Measurements from ENCODE around the gene PTGS1. TPM values are rescaled to one million over a fixed set of nuclear protein-coding genes. Genes with fewer than 3 reads are reported as not detected.
"Not testable (repeated sequence)": the region's sequence is repeated elsewhere in the genome, so short reads cannot be mapped to it uniquely, and the experiment has no call there.

PTGS1 gene
- total RNA-seq, 1 donor from 2014 or later, result 0.23 TPM

GRCh38 chr9:122403381-122404000 lies 32.7 kb downstream of the PTGS1 start:
- H4K20me1 ChIP-seq (ENCODE audit: insufficient read depth, low read length), result no peaks in the 10 kb centered on the region
- Mint-ChIP-seq H3K4me1 (ENCODE audit: low read depth, unreplicated experiment) (peaks cover 10% of the 10 kb centered on the region), H3K36me3 (ENCODE audit: low read depth, unreplicated experiment) (no peaks in the 10 kb centered on the region), H3K9me3 (ENCODE audit: unreplicated experiment) (peaks cover 2% of the 10 kb centered on the region), H3K27ac (ENCODE audit: unreplicated experiment) (no peak overlapping the region), H3K27me3 (ENCODE audit: low read depth, unreplicated experiment) (peaks cover 6% of the 10 kb centered on the region), H3K4me3 (ENCODE audit: unreplicated experiment) (no peak overlapping the region)
- peak overlapping the region; percentile 89 for H3K27ac ChIP-seq (ENCODE audit: low read depth, low read length)
- DNase-seq (ENCODE audit: low read depth), result no peak
- H2AFZ ChIP-seq (ENCODE audit: low read depth, low read length), result no peak overlapping the region
- no peaks in the 10 kb centered on the region for H3K36me3 ChIP-seq (ENCODE audit: insufficient read depth, low read length)
- H3K4me3 ChIP-seq (ENCODE audit: insufficient read depth, low read depth, low read length), result no peak overlapping the region
- FAIRE-seq, result peak; percentile 29
- H3K27me3 ChIP-seq (ENCODE audit: insufficient read depth, low read length), result no peaks in the 10 kb centered on the region
- TF ChIP-seq EZH2 (IDR thresholded peaks at IDR 0.05; ENCODE audit: insufficient read depth, low read length), result no peak
- no peak for TF ChIP-seq CTCF (IDR thresholded peaks at IDR 0.05; ENCODE audit: insufficient read depth, low read depth, low read length)
- peak overlapping the region; percentile 60 for H3K9ac ChIP-seq (ENCODE audit: low read length)
- peak overlapping the region; percentile 43 for H3K4me2 ChIP-seq (ENCODE audit: low read length)
- peaks cover 16% of the 10 kb centered on the region for H3K4me1 ChIP-seq (ENCODE audit: insufficient read depth, low read length)
- H3K9me3 ChIP-seq (ENCODE audit: insufficient read depth, low read depth, low read length), result no peaks in the 10 kb centered on the region
- no peaks in the 10 kb centered on the region for H3K79me2 ChIP-seq (ENCODE audit: insufficient read depth, low read length)

DNA sequence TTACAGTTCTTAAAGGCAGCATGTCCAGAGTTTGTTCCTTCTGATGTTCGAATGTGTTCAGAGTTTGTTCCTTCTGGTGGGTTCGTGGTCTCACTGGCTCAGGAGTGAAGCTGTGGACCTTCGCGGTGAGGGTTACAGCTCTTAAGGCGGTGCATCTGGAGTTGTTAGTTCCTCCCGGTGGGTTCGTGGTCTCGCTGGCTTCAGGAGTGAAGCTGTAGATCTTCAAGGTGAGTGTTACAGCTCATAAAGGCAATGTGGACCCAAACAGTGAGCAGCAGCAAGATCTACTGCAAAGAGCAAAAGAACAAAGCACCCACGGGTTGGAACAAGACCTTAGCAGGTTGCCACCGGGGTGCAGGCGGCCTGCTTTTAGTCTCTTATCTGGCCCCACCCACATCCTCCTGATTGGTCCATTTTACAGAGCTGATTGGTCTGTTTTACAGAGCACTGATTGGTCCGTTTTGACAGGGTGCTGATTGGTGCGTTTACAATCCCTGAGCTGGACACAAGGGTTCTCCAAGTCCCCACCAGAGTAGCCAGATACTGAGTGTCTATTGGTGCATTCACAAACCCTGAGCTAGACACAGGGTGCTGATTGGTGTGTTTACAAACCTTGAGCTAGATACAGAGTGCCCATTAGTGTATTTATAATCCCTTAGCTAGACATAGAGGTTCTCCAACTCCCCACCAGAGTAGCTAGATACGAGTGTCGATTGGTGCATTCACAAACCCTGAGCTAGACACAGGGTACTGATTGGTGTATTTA lies 34.7 kb downstream of the PTGS1 start:
- not testable (repeated sequence) for H3K4me3 ChIP-seq (ENCODE audit: insufficient read depth, low read depth, low read length); H3K27ac ChIP-seq (ENCODE audit: low read depth, low read length); H3K79me2 ChIP-seq (ENCODE audit: insufficient read depth, low read length); H3K4me2 ChIP-seq (ENCODE audit: low read length); H3K36me3 ChIP-seq (ENCODE audit: insufficient read depth, low read length); H4K20me1 ChIP-seq (ENCODE audit: insufficient read depth, low read length); H3K4me3 Mint-ChIP-seq (ENCODE audit: unreplicated experiment); DNase-seq (ENCODE audit: low read depth); H3K27me3 Mint-ChIP-seq (ENCODE audit: low read depth, unreplicated experiment); H2AFZ ChIP-seq (ENCODE audit: low read depth, low read length); H3K9ac ChIP-seq (ENCODE audit: low read length); FAIRE-seq; H3K27me3 ChIP-seq (ENCODE audit: insufficient read depth, low read length); H3K27ac Mint-ChIP-seq (ENCODE audit: unreplicated experiment); H3K9me3 ChIP-seq (ENCODE audit: insufficient read depth, low read depth, low read length); H3K36me3 Mint-ChIP-seq (ENCODE audit: low read depth, unreplicated experiment); H3K4me1 Mint-ChIP-seq (ENCODE audit: low read depth, unreplicated experiment); H3K9me3 Mint-ChIP-seq (ENCODE audit: unreplicated experiment)
- peaks cover 16% of the 10 kb centered on the region for H3K4me1 ChIP-seq (ENCODE audit: insufficient read depth, low read length)

DNA sequence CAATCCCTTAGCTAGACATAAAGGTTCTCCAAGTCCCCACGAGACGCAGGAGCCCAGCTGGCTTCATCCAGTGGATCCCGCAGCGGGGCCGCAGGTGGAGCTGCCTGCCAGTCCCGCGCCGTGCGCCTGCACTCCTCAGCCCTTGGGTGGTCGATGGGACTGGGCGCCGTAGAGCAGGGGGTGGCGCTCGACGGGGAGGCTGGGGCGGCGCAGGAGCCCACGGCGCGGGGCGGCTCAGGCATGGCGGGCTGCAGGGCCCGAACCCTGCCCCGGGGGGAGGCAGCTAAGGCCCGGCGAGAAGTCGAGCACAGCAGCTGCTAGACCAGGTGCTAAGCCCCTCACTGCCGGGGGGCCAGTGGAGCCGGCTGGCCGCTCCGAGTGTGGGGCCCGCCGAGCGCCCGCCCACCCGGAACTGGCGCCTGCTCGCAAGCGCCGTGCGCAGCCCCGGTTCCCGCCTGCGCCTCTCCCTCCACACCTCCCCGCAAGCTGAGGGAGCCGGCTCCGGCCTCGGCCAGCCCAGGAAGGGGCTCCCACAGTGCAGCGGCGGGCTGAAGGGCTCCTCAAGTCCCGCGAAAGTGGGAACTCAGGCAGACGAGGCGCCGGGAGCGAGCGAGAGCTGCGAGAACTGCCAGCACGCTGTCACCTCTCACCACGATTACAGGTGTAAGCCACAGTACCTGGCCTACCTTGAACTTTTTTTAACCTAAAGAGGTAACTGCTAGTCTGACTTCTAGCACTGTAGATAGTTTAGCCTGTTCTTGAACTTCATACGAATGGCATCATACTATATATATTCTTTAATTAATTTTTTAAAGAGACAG lies 35.5 kb downstream of the PTGS1 start:
- no peak for FAIRE-seq
- H3K36me3 Mint-ChIP-seq (ENCODE audit: low read depth, unreplicated experiment), result no peaks in the 10 kb centered on the region
- H3K27ac Mint-ChIP-seq (ENCODE audit: unreplicated experiment), result no peak overlapping the region
- Histone ChIP-seq H3K4me2 (ENCODE audit: low read length) (no peak overlapping the region), H2AFZ (ENCODE audit: low read depth, low read length) (no peak overlapping the region), H3K9ac (ENCODE audit: low read length) (no peak overlapping the region), H3K9me3 (ENCODE audit: insufficient read depth, low read depth, low read length) (no peaks in the 10 kb centered on the region), H3K79me2 (ENCODE audit: insufficient read depth, low read length) (no peaks in the 10 kb centered on the region), H3K4me1 (ENCODE audit: insufficient read depth, low read length) (peaks cover 16% of the 10 kb centered on the region), H3K27ac (ENCODE audit: low read depth, low read length) (no peak overlapping the region), H4K20me1 (ENCODE audit: insufficient read depth, low read length) (no peaks in the 10 kb centered on the region), H3K36me3 (ENCODE audit: insufficient read depth, low read length) (no peaks in the 10 kb centered on the region), H3K27me3 (ENCODE audit: insufficient read depth, low read length) (no peaks in the 10 kb centered on the region), H3K4me3 (ENCODE audit: insufficient read depth, low read depth, low read length) (no peak overlapping the region)
- no peak overlapping the region for H3K4me3 Mint-ChIP-seq (ENCODE audit: unreplicated experiment)
- DNase-seq (ENCODE audit: low read depth), result no peak
- H3K9me3 Mint-ChIP-seq (ENCODE audit: unreplicated experiment), result peaks cover 2% of the 10 kb centered on the region
- no peaks in the 10 kb centered on the region for H3K27me3 Mint-ChIP-seq (ENCODE audit: low read depth, unreplicated experiment)
- H3K4me1 Mint-ChIP-seq (ENCODE audit: low read depth, unreplicated experiment), result peaks cover 10% of the 10 kb centered on the region
- TF ChIP-seq CTCF (IDR thresholded peaks at IDR 0.05; ENCODE audit: insufficient read depth, low read depth, low read length), result no peak
- no peak for TF ChIP-seq EZH2 (IDR thresholded peaks at IDR 0.05; ENCODE audit: insufficient read depth, low read length)

DNA sequence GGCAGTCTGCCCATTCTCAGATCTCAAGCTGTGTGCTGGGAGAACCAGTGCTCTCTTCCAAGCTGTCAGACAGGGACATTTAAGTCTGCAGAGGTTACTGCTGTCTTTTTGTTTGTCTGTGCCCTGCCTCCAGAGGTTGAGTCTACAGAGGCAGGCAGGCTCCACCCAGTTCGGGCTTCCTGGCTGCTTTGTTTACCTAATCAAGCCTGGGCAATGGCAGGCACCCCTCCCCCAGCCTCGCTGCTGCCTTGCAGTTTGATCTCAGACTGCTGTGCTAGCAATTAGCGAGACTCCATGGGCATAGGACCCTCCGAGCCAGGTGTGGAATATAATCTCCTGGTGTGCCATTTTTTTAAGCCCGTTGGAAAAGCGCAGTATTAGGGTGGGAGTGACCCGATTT lies 43.3 kb downstream of the PTGS1 start:
- H3K4me1 ChIP-seq (ENCODE audit: insufficient read depth, low read length); H3K79me2 ChIP-seq (ENCODE audit: insufficient read depth, low read length); H3K27ac Mint-ChIP-seq (ENCODE audit: unreplicated experiment); H3K27ac ChIP-seq (ENCODE audit: low read depth, low read length); H3K4me3 Mint-ChIP-seq (ENCODE audit: unreplicated experiment); FAIRE-seq; H3K27me3 ChIP-seq (ENCODE audit: insufficient read depth, low read length); H3K36me3 Mint-ChIP-seq (ENCODE audit: low read depth, unreplicated experiment); DNase-seq (ENCODE audit: low read depth); H3K4me1 Mint-ChIP-seq (ENCODE audit: low read depth, unreplicated experiment); H2AFZ ChIP-seq (ENCODE audit: low read depth, low read length); H3K36me3 ChIP-seq (ENCODE audit: insufficient read depth, low read length); H3K4me3 ChIP-seq (ENCODE audit: insufficient read depth, low read depth, low read length); H3K9ac ChIP-seq (ENCODE audit: low read length); H3K9me3 Mint-ChIP-seq (ENCODE audit: unreplicated experiment); H3K4me2 ChIP-seq (ENCODE audit: low read length); H4K20me1 ChIP-seq (ENCODE audit: insufficient read depth, low read length); H3K9me3 ChIP-seq (ENCODE audit: insufficient read depth, low read depth, low read length): not testable (repeated sequence)
- peaks cover 12% of the 10 kb centered on the region for H3K27me3 Mint-ChIP-seq (ENCODE audit: low read depth, unreplicated experiment)

Data from astrocyte (in vitro differentiated cells and primary cell).